WTC11 (cell line): ENCODE measurements around the gene PPP6C. TPM values are rescaled to one million over a fixed set of nuclear protein-coding genes. Genes with fewer than 3 reads are reported as not detected.

Experiments
- ATAC-seq: fragments of 200-7000 bp; cut with Tn5 transposase; 2 replicates; pipeline ENCODE4 v1.10.0; 2021; ENCODE audit warnings: mild to moderate bottlenecking, moderate library complexity
- CTCF ChIA-PET: fragments of 300-600 bp; sonication (Branson Sonifier 250); formaldehyde crosslinking; loops from one replicate; lab custom pipeline; 2021; ENCODE audit warnings: antibody characterized with exemption; lab: Charles Lee
- POLR2A ChIA-PET: fragments of 350-600 bp; sonication (Branson Sonifier 250); formaldehyde crosslinking; loops from one replicate; lab custom pipeline; 2021; ENCODE audit warnings: antibody characterized with exemption; lab: Charles Lee
- DNase-seq: peaks from one replicate; pipeline ENCODE4 v3.0.0; 2021; ENCODE audit warnings: low spot score
- H3K27ac Mint-ChIP-seq: 2 replicates; pipeline ENCODE4 v1.8.0; 2021; ENCODE audit warnings: mixed read lengths
- H3K27me3 Mint-ChIP-seq: 2 replicates; pipeline ENCODE4 v1.8.0; 2021; ENCODE audit warnings: low read depth, mild to moderate bottlenecking, moderate library complexity, mixed read lengths
- H3K36me3 Mint-ChIP-seq: 2 replicates; pipeline ENCODE4 v1.8.0; 2021; ENCODE audit warnings: mixed read lengths
- H3K4me1 Mint-ChIP-seq: 2 replicates; pipeline ENCODE4 v1.8.0; 2022; ENCODE audit warnings: mixed read lengths
- H3K4me3 Mint-ChIP-seq: 2 replicates; pipeline ENCODE4 v1.8.0; 2021; ENCODE audit warnings: mild to moderate bottlenecking, moderate library complexity, mixed read lengths
- H3K9me3 Mint-ChIP-seq: 2 replicates; pipeline ENCODE4 v1.8.0; 2021; ENCODE audit warnings: mixed read lengths
- CBFB ChIP-seq: sonication (generic); formaldehyde crosslinking; IDR thresholded peaks from 2 replicates; pipeline ENCODE4 v1.8.1; 2022; ENCODE audit warnings: mild to moderate bottlenecking, low read depth, missing genetic modification reagents
- CDX4 ChIP-seq: fragments of 250-450 bp; sonication (Bioruptor Pico); IDR thresholded peaks from 2 replicates; pipeline ENCODE4 v1.9.0; 2021; ENCODE audit warnings: moderate library complexity, mild to moderate bottlenecking, inconsistent platforms, borderline replicate concordance
- CREM ChIP-seq: sonication (generic); formaldehyde crosslinking; IDR thresholded peaks from 2 replicates; pipeline ENCODE4 v1.8.1; 2022; ENCODE audit warnings: mild to moderate bottlenecking, missing genetic modification reagents, moderate library complexity
- E2F1 ChIP-seq: sonication (generic); formaldehyde crosslinking; IDR thresholded peaks from 2 replicates; pipeline ENCODE4 v1.8.0; 2022; ENCODE audit warnings: mild to moderate bottlenecking, missing genetic modification reagents
- EMX1 ChIP-seq: fragments of 250-450 bp; sonication (Bioruptor Pico); IDR thresholded peaks from 2 replicates; pipeline ENCODE4 v1.8.0; 2021; ENCODE audit warnings: mild to moderate bottlenecking
- ESRRA ChIP-seq: sonication (generic); formaldehyde crosslinking; IDR thresholded peaks from 2 replicates; pipeline ENCODE4 v1.8.1; 2022; ENCODE audit warnings: mild to moderate bottlenecking, missing genetic modification reagents, borderline replicate concordance
- FOXK1 ChIP-seq: sonication (generic); formaldehyde crosslinking; IDR thresholded peaks from 2 replicates; pipeline ENCODE4 v1.8.0; 2022; ENCODE audit warnings: mild to moderate bottlenecking, moderate library complexity, missing genetic modification reagents
- HMGXB4 ChIP-seq: sonication (generic); formaldehyde crosslinking; IDR thresholded peaks from 2 replicates; pipeline ENCODE4 v1.8.1; 2023; ENCODE audit warnings: mild to moderate bottlenecking, moderate library complexity, missing genetic modification reagents
- IRF2 ChIP-seq: sonication (generic); formaldehyde crosslinking; IDR thresholded peaks from 2 replicates; pipeline ENCODE4 v1.8.0; 2022; ENCODE audit warnings: low read depth, missing genetic modification reagents, borderline replicate concordance
- KAT7 ChIP-seq: sonication (generic); formaldehyde crosslinking; IDR thresholded peaks from 2 replicates; pipeline ENCODE4 v1.8.1; 2023; ENCODE audit warnings: missing genetic modification reagents, mild to moderate bottlenecking, borderline replicate concordance
- NFE2L1 ChIP-seq: sonication (generic); formaldehyde crosslinking; IDR thresholded peaks from 2 replicates; pipeline ENCODE4 v1.8.1; 2023; ENCODE audit warnings: missing genetic modification reagents
- NR1H2 ChIP-seq: sonication (generic); formaldehyde crosslinking; IDR thresholded peaks from 2 replicates; pipeline ENCODE4 v1.9.0; 2021; ENCODE audit warnings: mild to moderate bottlenecking, moderate library complexity, missing genetic modification reagents
- OVOL2 ChIP-seq: fragments of 250-450 bp; sonication (Bioruptor Pico); IDR thresholded peaks from 2 replicates; pipeline ENCODE4 v1.9.0; 2021; ENCODE audit warnings: mild to moderate bottlenecking, borderline replicate concordance
- SMAD3 ChIP-seq: sonication (generic); formaldehyde crosslinking; IDR thresholded peaks from 2 replicates; pipeline ENCODE4 v1.8.0; 2022; ENCODE audit warnings: missing genetic modification reagents, mild to moderate bottlenecking, borderline replicate concordance
- STAT6 ChIP-seq: sonication (generic); formaldehyde crosslinking; conservative IDR thresholded peaks from 2 replicates; pipeline ENCODE4 v1.8.1; 2023; ENCODE audit warnings: mild to moderate bottlenecking, low read depth, missing genetic modification reagents, moderate library complexity
- TEAD4 ChIP-seq: sonication (generic); formaldehyde crosslinking; IDR thresholded peaks from 2 replicates; pipeline ENCODE4 v1.8.0; 2022; ENCODE audit warnings: mild to moderate bottlenecking, missing genetic modification reagents
- TP53 ChIP-seq: sonication (generic); formaldehyde crosslinking; IDR thresholded peaks from 2 replicates; pipeline ENCODE4 v1.8.1; 2023; ENCODE audit warnings: mild to moderate bottlenecking, missing genetic modification reagents
- ZMAT4 ChIP-seq: fragments of 250-450 bp; sonication (Bioruptor Pico); IDR thresholded peaks from 2 replicates; pipeline ENCODE4 v1.9.0; 2021; ENCODE audit warnings: mild to moderate bottlenecking
- ZNF121 ChIP-seq: sonication (generic); formaldehyde crosslinking; IDR thresholded peaks from 2 replicates; pipeline ENCODE4 v1.8.0; 2023; ENCODE audit warnings: missing genetic modification reagents
- ZNF232 ChIP-seq: sonication (generic); formaldehyde crosslinking; IDR thresholded peaks from 2 replicates; pipeline ENCODE4 v1.8.0; 2022; ENCODE audit warnings: mild to moderate bottlenecking, missing genetic modification reagents
- ZNF263 ChIP-seq: sonication (generic); formaldehyde crosslinking; IDR thresholded peaks from 2 replicates; pipeline ENCODE4 v1.8.1; 2022; ENCODE audit warnings: low read depth, mild to moderate bottlenecking, moderate library complexity, missing genetic modification reagents
- ZNF512 ChIP-seq: sonication (generic); formaldehyde crosslinking; IDR thresholded peaks from 2 replicates; pipeline ENCODE4 v1.8.1; 2022; ENCODE audit warnings: missing genetic modification reagents, borderline replicate concordance
- total RNA-seq: library from RNA; stranded (reverse); gene quantifications from 3 replicates; pipeline ENCODE4 v1.2.3, GENCODE V29; 2021

PPP6C gene
- total RNA-seq, 1 experiment from 2014 or later, result 40.9 TPM

- ChIA-PET CTCF (no interaction called here), POLR2A (interaction anchor here (0.6 kb wide), 1 partner anchor 21 kb away, joined by 9 read pairs; no protein-coding TSS in a partner anchor)
- Mint-ChIP-seq H3K27ac (no peak overlapping the region), H3K36me3 (peaks cover 8% of the 10 kb centered on the region), H3K27me3 (no peaks in the 10 kb centered on the region), H3K4me3 (no peak overlapping the region), H3K9me3 (peaks cover 10% of the 10 kb centered on the region), H3K4me1 (no peaks in the 10 kb centered on the region)
- DNase-seq (no peak), ATAC-seq (no peak)
- TF ChIP-seq STAT6 (CRISPR knock-in tag) (no peak), ZNF232 (CRISPR knock-in tag) (no peak), SMAD3 (CRISPR knock-in tag) (no peak), ZNF121 (CRISPR knock-in tag) (peak; percentile 94), EMX1 (CRISPR knock-in tag) (no peak), TP53 (CRISPR knock-in tag) (no peak), HMGXB4 (CRISPR knock-in tag) (no peak), ZMAT4 (CRISPR knock-in tag) (no peak)
Measured at GRCh38 chr9:125100822-125101221, 88.8 kb downstream of the PPP6C start.

- peaks cover 10% of the 10 kb centered on the region for H3K9me3 Mint-ChIP-seq
- CTCF ChIA-PET, result no interaction called here
- DNase-seq, result no peak
- no peak for TF ChIP-seq FOXK1 (CRISPR knock-in tag)
- TF ChIP-seq ZNF512 (CRISPR knock-in tag), result no peak
- no peak for TF ChIP-seq IRF2
- no peak for TF ChIP-seq TEAD4 (CRISPR knock-in tag)
- TF ChIP-seq NFE2L1 (CRISPR knock-in tag), result no peak
- TF ChIP-seq ESRRA (CRISPR knock-in tag), result no peak
- TF ChIP-seq NR1H2, result no peak
- TF ChIP-seq CBFB (CRISPR knock-in tag), result no peak
- TF ChIP-seq E2F1, result no peak
- TF ChIP-seq KAT7, result no peak
- TF ChIP-seq ZNF263 (CRISPR knock-in tag), result no peak
- no peak for TF ChIP-seq OVOL2 (CRISPR knock-in tag)
- no peak for TF ChIP-seq SMAD3 (CRISPR knock-in tag)
- no peak for TF ChIP-seq CREM
- no peak for TF ChIP-seq CDX4
- TF ChIP-seq, all 79 proteins: peak for 0
- peaks cover 16% of the 10 kb centered on the region for H3K36me3 Mint-ChIP-seq
- POLR2A ChIA-PET, result no interaction called here
- no peak for ATAC-seq
- no peaks in the 10 kb centered on the region for H3K27me3 Mint-ChIP-seq
- H3K4me1 Mint-ChIP-seq, result no peaks in the 10 kb centered on the region
- no peak overlapping the region for H3K4me3 Mint-ChIP-seq
- H3K27ac Mint-ChIP-seq, result no peak overlapping the region
Measured at GRCh38 chr9:125099816-125100215, 89.8 kb downstream of the PPP6C start.
